ENCODE measurements around the gene ISM1.

ISM1 gene

GRCh38 chr20:13318871-13319521, 97.9 kb downstream of the ISM1 start:
- DNase-seq: no peak

- DNase-seq: no peak
Measured at GRCh38 chr20:13320702-13321101, 99.6 kb downstream of the ISM1 start.

GRCh38 chr20:13321416-13321815, 100.3 kb downstream of the ISM1 start:
- DNase-seq: no peak

GRCh38 chr20:13322198-13322597, 101.1 kb downstream of the ISM1 start:
- DNase-seq: no peak

GRCh38 chr20:13322621-13323020, 101.5 kb downstream of the ISM1 start:
- no peak for DNase-seq

GRCh38 chr20:13325033-13325432, 104.0 kb downstream of the ISM1 start:
- peak; percentile 5 for DNase-seq

GRCh38 chr20:13325796-13326340, 104.8 kb downstream of the ISM1 start:
- no peak for DNase-seq

- DNase-seq: no peak
Measured at GRCh38 chr20:13331536-13331935, 110.5 kb downstream of the ISM1 start.

GRCh38 chr20:13333036-13333435, 112.0 kb downstream of the ISM1 start:
- DNase-seq: no peak

- DNase-seq: peak; percentile 84
Measured at GRCh38 chr20:13333793-13334192, 112.7 kb downstream of the ISM1 start.

- no peak for DNase-seq
Measured at GRCh38 chr20:13336308-13337089, 115.4 kb downstream of the ISM1 start.

GRCh38 chr20:13337090-13337784, 116.2 kb downstream of the ISM1 start:
- DNase-seq: no peak

- no peak for DNase-seq
Measured at GRCh38 chr20:13338097-13338661, 117.1 kb downstream of the ISM1 start.

- no peak for DNase-seq
Measured at GRCh38 chr20:13338999-13339411, 117.9 kb downstream of the ISM1 start.

- DNase-seq: no peak
Measured at GRCh38 chr20:13340088-13340487, 119.0 kb downstream of the ISM1 start.

GRCh38 chr20:13341737-13342393, 120.8 kb downstream of the ISM1 start:
- no peak for DNase-seq

GRCh38 chr20:13342469-13343242, 121.6 kb downstream of the ISM1 start:
- DNase-seq: no peak

- no peak for DNase-seq
Measured at GRCh38 chr20:13344671-13345070, 123.6 kb downstream of the ISM1 start.

GRCh38 chr20:13348311-13349234, 127.5 kb downstream of the ISM1 start:
- DNase-seq: no peak

- no peak for DNase-seq
Measured at GRCh38 chr20:13349235-13349604, 128.1 kb downstream of the ISM1 start.
